Sciatic nerve (tissue), 2 donors: ENCODE data around the gene LOXHD1. TPM values are rescaled to one million over a fixed set of nuclear protein-coding genes. Genes with fewer than 3 reads are reported as not detected.

ENCODE experiments used
- ATAC-seq: fragments of 200-7000 bp; cut with Tn5 transposase; one replicate; pipeline ENCODE4 v1.9.1; 2020; ENCODE audit warnings: mild to moderate bottlenecking, moderate library complexity
- DNase-seq: peaks from one replicate; pipeline ENCODE4 v3.0.0-alpha.2; 2020; ENCODE audit warnings: low spot score
- intact Hi-C: fragments of 100-400 bp; cut with DNase I; formaldehyde crosslinking; loops from one replicate; pipeline ENCODE4 v1.14.2; 2022
- total RNA-seq: library from RNA; stranded (reverse); fragmentation: NEBNext Ultra II Directional; extraction: Animal tissue kit (Norgen Biotek cat#: 25700); gene quantifications from one replicate; pipeline ENCODE4 v1.2.1, GENCODE V29; 2021
- donor health status: DM: no; HTN: no; CAD: no.
- donor health status: DM: no; HTN: no; CAD: no.

Gene LOXHD1
- total RNA-seq, 1 donor from 2014 or later, result 0.89 TPM

DNA sequence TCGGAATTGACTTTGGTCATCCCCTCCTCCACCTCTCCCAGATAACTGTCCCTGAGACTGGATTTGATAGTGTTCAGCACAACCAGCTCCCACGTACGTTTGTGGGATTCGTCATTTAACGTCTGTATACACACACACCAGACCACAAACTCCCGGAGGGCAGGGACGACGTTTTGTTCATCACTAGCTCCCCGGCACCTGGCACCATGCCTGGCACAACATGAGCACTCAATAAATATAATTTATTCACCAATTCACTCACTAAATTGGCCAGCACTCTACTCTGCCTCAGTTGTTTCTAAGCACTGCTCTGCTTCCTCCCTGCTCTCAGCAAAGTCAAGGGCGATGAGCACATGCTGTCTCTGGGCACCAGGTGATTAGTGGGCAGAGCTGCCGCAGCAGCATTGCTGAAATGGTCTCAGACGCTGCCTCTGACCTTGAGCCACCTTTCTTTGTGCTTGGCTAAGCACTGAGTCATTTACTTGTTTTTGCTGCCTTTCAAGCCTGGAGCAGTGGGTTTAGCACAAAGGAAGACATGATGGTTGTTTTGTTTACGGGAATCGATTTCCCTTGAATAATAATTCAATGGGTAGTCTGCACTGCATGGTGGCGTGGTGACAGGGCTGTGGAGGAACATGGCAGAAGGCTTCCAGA lies 19.3 kb upstream of the LOXHD1 start:
- ATAC-seq, result no peak
- intact Hi-C loops, result no loop called here
- no peak for DNase-seq

DNA sequence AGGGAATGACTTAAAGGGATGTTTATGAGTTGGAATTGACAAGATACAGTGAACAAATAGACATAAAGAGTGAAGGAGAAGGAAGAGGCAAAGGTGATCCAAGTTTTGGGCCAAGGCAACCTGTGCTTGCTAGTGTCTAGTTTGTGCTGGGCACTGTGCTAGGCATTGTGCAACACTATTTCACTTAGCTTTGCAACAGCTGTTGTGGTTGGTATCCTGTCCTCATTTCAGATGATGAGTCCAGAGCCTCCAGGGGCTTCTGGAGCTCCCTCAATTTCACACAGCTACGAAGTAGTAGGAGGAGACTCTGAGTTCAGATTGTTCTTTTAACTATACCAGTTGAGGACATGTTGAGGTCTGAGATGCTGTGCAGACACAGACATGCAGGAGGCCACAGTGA lies 18.1 kb upstream of the LOXHD1 start:
- DNase-seq (no peak), ATAC-seq (no peak)
- intact Hi-C loops, result no loop called here

DNA sequence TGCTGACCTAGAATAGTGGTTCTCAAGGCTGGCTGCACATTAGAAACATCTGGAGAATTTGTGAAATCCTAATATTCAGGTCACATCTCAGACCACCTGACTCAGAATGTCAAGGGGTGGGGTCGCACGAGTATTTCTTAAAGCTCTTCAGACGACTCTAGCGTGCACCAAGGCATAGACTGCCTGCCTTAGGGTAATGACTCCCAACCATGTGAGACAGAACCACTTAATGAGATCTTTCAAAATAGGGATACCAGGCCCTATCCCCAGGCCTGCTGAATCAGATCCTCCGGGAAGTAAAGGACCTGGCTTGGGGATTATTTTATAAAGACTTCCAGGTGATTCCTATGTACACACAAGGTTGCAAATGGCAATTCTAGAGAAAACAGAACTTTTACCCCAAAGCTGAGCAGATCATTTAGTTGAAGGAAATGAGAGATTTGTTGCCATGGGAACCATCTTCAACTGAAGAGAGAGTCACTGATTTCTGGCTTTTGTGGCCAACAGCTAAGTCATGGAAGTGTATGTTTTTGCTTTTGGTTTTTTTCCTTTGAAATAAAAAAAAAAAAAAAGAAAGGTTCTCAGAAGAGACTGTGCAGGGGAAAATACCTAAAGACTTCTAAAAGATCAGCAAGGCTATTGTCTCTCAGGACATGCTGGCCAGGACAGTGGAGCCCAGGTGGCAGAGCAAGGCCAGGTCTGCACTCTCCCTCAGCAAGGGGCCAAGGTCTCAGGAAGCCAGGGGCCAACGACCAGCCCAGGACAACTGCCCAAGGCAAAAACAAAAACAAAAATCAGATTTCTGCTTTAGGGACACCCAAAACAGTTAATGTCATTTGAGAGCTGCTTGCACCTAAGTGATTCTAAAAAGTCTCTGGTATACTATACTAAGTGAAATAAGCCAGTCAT lies 15.3 kb upstream of the LOXHD1 start:
- intact Hi-C loops, result no loop called here
- ATAC-seq, result no peak
- no peak for DNase-seq

DNA sequence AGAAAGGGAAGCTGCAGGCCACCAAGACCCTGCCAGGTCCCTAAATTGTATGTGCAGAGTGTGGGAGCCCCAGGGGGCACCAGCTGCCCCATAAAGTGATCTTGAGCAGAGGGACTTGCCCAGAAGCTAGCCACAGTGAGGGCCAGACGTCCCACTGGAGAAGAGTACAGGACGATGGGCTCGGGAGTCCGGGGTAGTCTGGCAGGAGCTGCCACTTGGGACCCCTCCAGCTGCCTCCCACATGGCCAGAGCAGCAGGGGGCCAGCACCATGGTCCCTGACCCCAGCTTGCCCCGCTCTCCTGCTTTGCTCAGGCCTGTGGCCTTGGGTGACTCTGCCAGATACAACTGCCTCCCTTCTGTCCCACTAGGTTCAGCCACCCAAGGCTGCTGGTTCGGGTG lies 11.7 kb upstream of the LOXHD1 start:
- no peak for DNase-seq
- no peak for ATAC-seq

DNA sequence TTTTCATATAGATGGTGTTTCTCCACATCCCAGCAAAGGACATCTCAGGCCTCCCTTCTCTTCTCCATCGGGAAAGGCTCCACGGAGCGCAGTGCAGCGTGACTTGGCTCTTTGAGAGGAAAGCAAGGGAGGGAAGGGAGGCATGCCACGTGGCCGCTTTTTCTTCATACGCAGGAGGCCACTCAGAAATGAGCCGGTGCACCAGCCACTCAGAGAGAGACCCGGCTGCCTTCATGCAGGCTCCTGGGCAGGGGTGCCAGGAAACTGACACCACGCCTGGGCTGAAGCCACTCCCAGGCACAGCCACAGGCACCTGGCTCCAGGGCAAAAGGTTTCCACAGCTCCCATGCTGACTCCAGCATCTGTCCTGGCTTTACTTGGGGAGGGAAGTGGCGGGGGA lies 11.1 kb upstream of the LOXHD1 start:
- intact Hi-C loops, result loop anchor here (10.0 kb wide), 1 partner anchor 513 kb away; no protein-coding TSS in a partner anchor
- ATAC-seq, result no peak
- no peak for DNase-seq

More for the DNA sequence above, 11.7 kb upstream of the LOXHD1 start:
- intact Hi-C loops, result loop anchor here (10.0 kb wide), 1 partner anchor 514 kb away; no protein-coding TSS in a partner anchor

DNA sequence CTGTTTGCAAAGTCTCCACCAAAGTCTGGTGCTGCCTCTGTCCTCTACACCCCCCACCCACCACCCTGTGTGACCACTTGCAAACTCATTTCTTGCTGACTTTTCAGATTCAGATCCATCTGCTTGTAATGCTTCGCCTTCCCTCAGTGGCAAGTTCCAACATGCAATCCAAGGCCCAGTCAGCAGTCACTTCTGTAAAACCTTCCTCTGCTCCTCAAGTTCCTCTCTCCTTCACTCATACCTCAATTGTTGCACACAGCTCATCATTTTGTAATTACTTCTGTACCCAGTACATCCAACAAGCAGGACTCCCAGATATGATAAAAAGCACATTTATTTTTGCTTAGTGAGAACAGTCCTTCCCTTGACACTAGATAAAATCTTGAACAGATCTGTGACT lies 6.5 kb upstream of the LOXHD1 start:
- intact Hi-C loops, result loop anchor here (10.0 kb wide), 1 partner anchor 509 kb away; no protein-coding TSS in a partner anchor
- ATAC-seq, result no peak
- DNase-seq, result no peak

DNA sequence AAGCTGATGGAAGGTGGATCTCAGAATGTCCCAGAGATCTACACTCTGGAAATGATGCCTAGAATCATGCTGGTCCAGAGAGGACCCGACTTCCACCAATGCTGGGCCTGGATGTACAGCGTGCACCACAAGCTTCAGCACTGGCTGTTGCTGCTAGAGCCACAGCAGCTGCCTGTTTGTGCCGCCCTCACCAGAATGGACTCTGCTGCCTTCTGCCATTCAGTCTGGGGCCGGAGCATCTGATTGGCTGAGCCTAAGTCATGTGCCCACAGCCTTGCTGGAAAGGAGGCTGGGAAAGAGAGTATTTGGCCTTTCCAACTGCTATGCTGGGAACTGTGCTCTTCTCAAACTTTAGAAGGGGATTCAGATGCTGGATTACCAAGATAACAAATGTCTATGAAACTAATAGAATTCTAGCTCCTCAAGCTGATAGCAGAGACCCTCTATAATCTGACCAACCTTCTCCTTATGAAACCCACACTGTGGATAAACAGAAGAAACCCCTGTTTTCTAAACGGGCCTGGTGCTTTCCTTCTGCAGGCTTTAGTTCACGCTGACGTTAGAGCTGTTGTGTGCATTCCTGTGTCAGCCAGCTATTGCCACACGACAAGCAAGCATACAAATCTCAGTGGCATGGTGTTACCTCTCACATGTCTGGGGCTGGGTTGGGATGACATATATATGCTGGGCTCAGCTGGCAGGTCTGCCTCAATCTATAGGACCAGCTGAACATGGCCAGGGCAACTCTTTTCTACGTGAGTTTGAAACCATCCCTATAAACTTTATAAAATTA lies 4.1 kb upstream of the LOXHD1 start:
- DNase-seq, result no peak
- intact Hi-C loops, result loop anchor here (10.0 kb wide), 1 partner anchor 506 kb away; no protein-coding TSS in a partner anchor
- no peak for ATAC-seq

DNA sequence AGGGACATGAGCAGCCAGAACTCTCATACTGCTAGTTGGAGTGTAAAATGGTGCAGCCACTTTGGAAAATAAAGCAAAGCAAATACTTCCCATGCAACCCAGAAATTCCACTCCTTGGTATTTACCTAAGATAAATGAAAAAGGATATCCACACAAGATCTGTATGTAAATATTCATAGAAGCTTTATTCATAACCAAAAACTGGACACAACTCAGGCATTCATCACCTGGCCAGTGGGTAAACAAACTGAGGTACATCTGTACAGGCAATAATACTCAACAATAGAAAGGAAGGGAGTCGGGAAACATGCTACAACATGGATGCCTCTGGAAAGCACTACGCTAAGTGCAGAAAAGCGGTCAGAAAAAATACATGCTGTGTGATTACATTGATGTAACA lies 2.5 kb upstream of the LOXHD1 start:
- intact Hi-C loops, result loop anchor here (10.0 kb wide), 1 partner anchor 485 kb away; a partner anchor contains a TSS
- ATAC-seq, result no peak
- no peak for DNase-seq

DNA sequence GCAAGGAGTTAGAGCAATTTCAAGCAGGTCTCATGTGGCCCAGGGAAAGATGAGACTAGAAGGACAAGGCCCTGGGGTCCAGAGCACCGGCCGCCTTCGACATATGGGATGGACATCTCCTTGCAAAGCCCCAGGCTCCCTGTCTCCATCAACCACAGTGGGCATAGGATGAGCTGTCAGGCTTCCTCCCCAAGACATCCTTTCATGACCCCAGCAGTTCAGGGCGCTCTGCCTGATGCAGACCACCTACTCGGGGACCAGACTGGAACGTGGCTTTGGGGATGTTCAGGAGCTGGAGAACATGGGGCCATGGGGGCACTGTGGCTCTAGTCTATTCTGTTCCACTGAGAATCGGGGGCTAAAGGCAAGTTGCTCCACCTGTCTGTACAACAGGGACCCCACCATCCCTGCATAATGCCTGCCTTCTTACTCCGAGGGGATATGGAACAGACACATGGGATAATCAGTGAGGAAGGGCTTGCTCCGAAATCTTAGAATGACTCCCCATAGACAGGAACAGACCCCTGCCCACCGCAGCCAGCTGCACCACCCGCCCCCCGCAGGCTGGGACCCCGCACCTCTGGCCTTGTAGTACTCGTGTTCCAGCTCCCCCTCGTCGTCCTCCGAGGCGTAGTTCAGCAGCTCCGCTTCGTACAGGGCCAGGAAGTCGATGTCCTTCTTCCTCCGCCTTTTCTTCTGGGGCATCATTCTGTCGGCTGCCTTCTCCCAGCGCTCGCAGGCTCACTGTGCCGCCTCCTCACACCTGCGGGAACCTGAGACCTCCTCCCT lies 500 bp downstream of the LOXHD1 start:
- DNase-seq (no peak), ATAC-seq (no peak)
- intact Hi-C loops, result loop anchor here (10.0 kb wide), 1 partner anchor 482 kb away; a partner anchor contains a TSS

DNA sequence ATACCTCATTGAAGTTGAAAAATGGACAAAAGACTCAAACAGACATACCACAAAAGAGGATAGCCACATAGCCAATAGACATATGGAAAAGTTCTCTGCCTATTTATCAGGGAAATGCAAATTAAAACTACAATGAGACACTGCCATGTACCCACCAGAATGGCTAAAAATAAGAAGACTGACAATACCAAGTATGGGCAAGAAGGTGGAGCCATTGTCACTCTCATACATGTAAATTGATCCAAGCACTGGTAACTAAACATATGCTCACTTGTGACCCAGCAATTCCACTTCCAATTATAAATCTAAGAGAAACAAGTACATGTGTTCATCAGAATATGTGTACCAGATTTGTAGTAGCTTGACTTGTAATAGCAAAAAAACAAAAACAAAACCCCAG lies 4.6 kb downstream of the LOXHD1 start:
- ATAC-seq (no peak), DNase-seq (no peak)
- intact Hi-C loops, result loop anchor here (10.0 kb wide), 1 partner anchor 478 kb away; a partner anchor contains a TSS

DNA sequence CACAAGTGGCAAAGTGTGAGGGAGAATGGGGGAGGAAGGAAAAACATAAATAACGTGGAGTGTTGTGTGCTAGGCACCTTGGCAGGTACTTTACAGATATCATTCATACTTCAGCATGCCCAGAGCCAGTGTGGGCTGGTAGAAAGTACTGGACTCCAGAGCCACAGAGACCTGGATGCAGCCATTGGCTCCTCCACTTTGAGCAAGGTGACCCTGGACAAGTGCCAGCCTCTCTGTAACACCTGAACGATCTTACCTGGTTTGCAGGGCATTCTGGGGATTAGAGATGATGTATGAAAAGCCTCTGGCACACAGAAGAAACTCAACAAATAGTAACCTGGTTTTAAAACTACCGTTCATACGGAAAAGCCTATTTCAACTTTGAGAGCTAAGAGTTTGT lies 6.3 kb downstream of the LOXHD1 start:
- intact Hi-C loops, result loop anchor here (10.0 kb wide), 1 partner anchor 476 kb away; a partner anchor contains a TSS
- no peak for DNase-seq
- ATAC-seq, result no peak

DNA sequence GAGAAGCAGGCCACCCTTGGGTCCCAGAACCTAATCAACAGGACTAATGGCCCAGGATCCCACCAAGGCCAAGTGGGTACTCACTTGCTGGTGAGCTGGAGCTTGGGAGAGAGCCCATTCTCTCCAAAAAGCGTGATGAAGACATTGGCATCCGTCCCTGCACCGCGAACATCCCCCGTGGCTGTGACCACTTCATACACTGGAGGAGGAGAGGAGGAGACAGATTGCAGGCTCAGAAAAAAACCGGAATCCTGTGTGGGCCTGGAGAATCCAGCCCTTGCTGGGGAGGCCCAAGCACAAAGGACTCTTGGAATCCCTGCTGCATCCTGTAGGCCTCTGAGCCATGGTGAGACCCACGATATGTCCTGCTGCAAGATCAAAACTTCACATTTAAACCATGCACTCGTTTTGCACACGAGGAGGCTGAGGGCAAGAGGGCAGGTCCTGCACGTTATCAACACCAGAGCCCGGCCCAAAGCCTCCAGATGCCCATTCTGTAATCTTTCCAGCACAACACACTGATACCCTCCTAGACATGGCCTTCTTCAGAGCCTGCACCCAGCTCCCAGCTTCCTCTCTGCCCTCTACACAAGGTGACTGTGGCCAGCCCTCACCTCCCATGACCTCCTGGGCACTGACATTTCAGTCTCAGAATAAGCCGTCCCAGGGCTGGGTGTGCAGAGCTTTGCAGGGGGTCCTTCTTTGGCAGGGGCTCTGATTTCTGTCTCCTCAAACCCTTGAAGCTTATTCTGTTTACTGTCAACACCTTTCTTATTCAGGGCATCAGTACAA lies 7.8 kb downstream of the LOXHD1 start:
- intact Hi-C loops, result no loop called here
- ATAC-seq, result no peak
- DNase-seq, result no peak

DNA sequence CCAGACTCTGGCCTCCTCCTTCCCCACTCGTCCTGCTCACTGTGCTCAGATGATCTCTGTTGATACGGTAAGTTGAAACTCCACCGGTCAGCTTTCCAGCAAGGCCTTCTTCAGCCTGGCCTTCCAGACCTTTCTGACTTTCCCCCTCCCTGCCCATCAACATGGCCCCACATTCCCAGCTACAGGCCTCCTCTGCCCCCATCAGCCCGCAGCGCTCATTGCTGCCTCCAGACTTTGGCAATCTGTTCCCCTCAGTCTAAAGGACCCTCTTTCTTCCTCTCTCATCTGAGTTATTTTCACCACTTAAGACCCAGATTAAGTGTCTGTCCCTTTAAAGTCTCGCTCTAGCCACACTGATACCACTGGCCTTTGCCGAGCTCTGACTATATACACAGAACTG lies 10.6 kb downstream of the LOXHD1 start:
- no peak for DNase-seq
- intact Hi-C loops, result no loop called here
- no peak for ATAC-seq

DNA sequence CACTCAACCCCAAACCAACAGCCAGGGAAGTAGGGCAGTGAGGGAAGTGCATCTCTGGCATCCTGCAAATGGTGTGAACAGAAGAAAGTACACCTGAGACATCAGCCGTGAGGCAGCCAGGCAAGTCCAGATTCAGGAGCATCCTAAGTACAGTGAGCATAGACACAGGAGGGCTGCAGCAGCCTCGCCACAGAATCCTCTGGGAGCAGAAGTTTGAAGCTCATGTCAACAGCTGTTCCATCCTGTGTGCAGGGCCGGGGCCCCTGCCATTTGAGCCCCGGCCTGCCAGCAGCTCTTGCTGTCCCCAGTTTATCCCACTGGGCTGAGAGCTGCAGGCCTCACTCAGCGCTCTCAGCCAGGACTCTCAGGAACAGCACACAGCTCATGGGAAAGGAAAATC lies 14.5 kb downstream of the LOXHD1 start:
- intact Hi-C loops, result no loop called here
- DNase-seq (no peak), ATAC-seq (no peak)

DNA sequence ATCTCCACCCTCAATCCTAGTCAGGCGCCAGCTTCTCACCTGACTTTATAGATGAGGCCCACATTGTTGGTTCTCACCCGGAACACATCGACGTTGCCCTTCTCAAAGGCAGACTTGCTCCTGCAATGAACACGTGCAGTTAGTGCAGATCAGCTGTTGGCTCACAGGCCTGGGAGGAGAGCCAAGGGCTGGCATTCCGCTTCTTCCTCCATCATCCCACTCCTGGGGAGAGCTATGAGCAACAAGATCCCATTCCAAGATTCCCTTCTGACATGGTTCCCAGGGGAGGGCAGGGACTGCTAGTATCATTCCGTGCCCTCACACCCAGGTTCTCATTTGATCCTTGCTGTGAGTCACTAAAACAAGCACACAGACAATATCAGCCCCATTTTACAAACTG lies 15.1 kb downstream of the LOXHD1 start:
- intact Hi-C loops, result no loop called here
- ATAC-seq (no peak), DNase-seq (no peak)

DNA sequence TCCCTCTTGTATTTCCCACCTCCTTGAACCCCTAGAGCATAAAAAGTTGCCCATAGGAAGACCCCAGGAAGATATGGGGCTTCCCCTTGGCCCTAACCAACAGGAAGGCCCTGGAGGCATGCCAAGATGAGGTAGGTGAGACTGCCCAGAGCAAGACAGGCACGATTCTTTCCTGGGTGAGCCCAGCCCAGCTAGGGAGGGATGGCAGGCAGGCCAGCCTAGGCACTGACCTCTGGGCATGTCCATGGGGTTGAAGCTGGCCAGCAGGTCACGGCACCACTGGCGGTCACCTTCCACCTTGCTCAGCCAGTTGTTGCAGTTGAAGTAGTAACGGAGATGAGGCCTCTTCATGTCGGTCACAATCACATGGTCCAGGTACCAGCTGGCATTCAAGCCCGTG lies 17.6 kb downstream of the LOXHD1 start:
- ATAC-seq (no peak), DNase-seq (no peak)
- intact Hi-C loops, result no loop called here

DNA sequence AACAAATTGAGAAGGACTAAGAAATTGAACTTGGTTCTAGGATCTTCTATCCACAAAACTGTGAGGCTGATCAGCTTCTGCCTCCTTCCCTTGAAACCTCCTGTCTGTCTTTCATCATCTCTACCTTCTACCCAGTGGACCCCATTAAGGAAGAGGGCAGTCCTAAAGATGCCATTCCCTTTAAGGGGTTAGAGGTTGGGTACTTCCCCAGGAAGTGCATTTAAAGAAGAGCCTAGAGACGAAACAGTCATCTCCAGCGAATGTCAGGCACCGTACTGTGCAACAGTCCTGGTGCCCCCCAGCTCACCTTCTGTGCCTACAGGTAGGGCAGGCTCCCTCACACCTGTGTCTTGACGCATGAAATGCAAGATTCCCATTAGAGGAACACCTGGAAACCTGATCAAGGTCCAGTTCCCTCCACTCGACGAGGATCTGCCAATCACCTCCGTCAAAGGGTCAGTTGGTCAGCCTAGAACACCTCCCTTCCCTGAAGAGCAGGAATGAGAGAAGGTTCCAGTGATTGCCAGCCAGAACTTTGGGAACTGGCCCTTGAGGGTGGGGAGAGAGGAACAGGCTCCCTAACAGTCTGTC lies 20.9 kb downstream of the LOXHD1 start:
- ATAC-seq, result no peak
- no peak for DNase-seq
- intact Hi-C loops, result no loop called here
